ENCODE data around the gene CLDN20. TPM values are rescaled to one million over a fixed set of nuclear protein-coding genes. Genes with fewer than 3 reads are reported as not detected.

Gene CLDN20
- total and polyA plus RNA-seq, 2 donors: not detected

DNA sequence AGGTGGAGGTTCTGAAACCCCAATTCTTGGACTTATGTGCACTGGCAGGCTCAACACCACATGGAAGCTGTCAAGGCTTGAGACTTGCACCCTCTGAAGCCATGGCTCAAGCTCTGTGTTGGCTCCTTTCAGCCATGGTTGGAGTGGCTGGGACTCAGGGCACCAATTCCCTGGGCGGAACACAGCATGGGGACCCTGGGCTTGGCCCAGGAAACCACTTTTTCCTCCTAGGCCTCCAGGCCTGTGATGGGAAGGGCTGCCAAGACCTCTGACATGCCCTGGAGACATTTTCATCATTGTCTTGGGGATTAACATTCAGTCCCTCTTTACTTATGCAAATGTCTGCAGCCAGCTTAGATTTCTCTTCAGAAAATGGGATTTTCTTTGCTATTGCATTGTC lies 26.2 kb upstream of the CLDN20 start:
- 58% methylated on average over 1 of the region's 1 CpG for WGBS
- no peak for DNase-seq (ENCODE audit: low read depth in 6 of 9, low spot score in 9 of 9)
- Histone ChIP-seq H3K4me3 (ENCODE audit: low read length in 2 of 2) (no peak overlapping the region), H3K9me3 (ENCODE audit: control insufficient read depth in 2 of 2, insufficient read depth in 1 of 2, low read length in 1 of 2) (peaks cover 0 to 11% of the 10 kb centered on the region in 2 donors), H3K27ac (ENCODE audit: low read depth in 1 of 2, low read length in 1 of 2) (no peak overlapping the region), H3K27me3 (ENCODE audit: control insufficient read depth in 2 of 2, insufficient read depth in 1 of 2, low read length in 1 of 2) (no peaks in the 10 kb centered on the region), H3K36me3 (ENCODE audit: control insufficient read depth in 2 of 2, insufficient read depth in 2 of 2, low read length in 1 of 2) (no peaks in the 10 kb centered on the region), H3K4me1 (ENCODE audit: control insufficient read depth in 2 of 2, insufficient read depth in 2 of 2, low read length in 2 of 2) (peaks cover 0 to 11% of the 10 kb centered on the region in 2 donors)

DNA sequence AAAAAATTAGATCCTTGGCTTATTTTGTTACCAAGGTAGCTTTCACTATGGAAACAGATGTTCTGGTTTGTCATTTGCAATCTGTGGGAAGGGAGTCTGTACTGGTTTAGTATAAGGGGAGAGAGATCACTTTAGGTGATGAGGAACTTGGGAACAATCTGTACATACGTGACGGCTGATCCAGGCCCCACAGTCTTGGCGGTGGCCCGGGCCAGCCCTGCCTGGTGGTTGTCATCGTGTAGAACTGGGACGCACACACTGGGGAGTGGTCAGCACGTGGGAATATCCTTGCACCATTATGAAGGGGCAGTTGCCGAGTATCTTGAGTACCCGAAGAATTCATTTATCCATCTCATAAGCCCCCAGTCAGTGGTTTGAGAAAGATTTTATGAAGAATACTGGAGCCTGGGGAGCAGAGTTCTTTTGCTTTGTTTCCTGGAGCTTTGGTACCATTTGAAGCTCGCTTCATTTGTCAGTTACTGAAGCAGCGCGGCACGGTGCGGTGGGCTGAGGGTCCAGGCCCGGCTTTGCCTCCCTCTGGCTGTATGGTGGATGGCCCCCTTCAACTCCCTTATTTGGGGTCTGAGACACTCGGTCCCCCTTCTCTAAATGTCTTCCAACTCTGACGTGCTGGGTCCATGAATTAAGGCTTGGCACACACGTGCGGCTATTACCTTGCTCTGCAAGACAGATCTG lies 22.8 kb upstream of the CLDN20 start:
- no peak for DNase-seq (ENCODE audit: low read depth in 6 of 9, low spot score in 9 of 9)
- H3K9me3 ChIP-seq (ENCODE audit: control insufficient read depth in 2 of 2, insufficient read depth in 1 of 2, low read length in 1 of 2): peaks cover 0 to 11% of the 10 kb centered on the region in 2 donors
- H3K27me3 ChIP-seq (ENCODE audit: control insufficient read depth in 2 of 2, insufficient read depth in 1 of 2, low read length in 1 of 2): no peaks in the 10 kb centered on the region
- WGBS: 95% methylated on average over 19 of the region's 19 CpGs
- no peaks in the 10 kb centered on the region for H3K36me3 ChIP-seq (ENCODE audit: control insufficient read depth in 2 of 2, insufficient read depth in 2 of 2, low read length in 1 of 2)
- H3K4me3 ChIP-seq (ENCODE audit: low read length in 2 of 2): no peak overlapping the region
- no peak overlapping the region for H3K27ac ChIP-seq (ENCODE audit: low read depth in 1 of 2, low read length in 1 of 2)
- H3K4me1 ChIP-seq (ENCODE audit: control insufficient read depth in 2 of 2, insufficient read depth in 2 of 2, low read length in 2 of 2): no peaks in the 10 kb centered on the region

DNA sequence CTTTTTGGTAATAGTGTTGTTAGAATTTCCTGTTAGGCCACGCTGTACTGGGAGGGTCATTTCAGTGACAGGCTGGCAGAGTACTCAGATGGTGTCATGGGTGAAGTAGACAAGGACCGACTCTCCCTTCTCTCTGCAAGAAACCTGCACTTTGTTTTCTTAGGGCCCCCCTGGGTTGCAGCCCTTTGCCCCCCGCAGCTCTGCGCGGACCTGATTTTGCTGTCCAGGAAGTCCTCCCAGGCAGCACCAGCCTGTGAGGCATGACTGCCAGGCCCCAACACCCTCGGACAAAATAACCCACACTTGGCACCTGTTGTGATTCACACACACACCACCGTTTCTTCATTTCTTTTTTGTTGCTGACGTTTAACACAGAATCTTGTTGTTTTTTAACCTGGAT lies 21.8 kb upstream of the CLDN20 start:
- Histone ChIP-seq H3K9me3 (ENCODE audit: control insufficient read depth in 2 of 2, insufficient read depth in 1 of 2, low read length in 1 of 2) (peaks cover 0 to 10% of the 10 kb centered on the region in 2 donors), H3K27ac (ENCODE audit: low read depth in 1 of 2, low read length in 1 of 2) (no peak overlapping the region), H3K27me3 (ENCODE audit: control insufficient read depth in 2 of 2, insufficient read depth in 1 of 2, low read length in 1 of 2) (no peaks in the 10 kb centered on the region), H3K36me3 (ENCODE audit: control insufficient read depth in 2 of 2, insufficient read depth in 2 of 2, low read length in 1 of 2) (peaks cover 0 to 4% of the 10 kb centered on the region in 2 donors), H3K4me3 (ENCODE audit: low read length in 2 of 2) (no peak overlapping the region), H3K4me1 (ENCODE audit: control insufficient read depth in 2 of 2, insufficient read depth in 2 of 2, low read length in 2 of 2) (no peaks in the 10 kb centered on the region)
- no peak for DNase-seq (ENCODE audit: low read depth in 6 of 9, low spot score in 9 of 9)
- 88% methylated on average over 8 of the region's 8 CpGs for WGBS

DNA sequence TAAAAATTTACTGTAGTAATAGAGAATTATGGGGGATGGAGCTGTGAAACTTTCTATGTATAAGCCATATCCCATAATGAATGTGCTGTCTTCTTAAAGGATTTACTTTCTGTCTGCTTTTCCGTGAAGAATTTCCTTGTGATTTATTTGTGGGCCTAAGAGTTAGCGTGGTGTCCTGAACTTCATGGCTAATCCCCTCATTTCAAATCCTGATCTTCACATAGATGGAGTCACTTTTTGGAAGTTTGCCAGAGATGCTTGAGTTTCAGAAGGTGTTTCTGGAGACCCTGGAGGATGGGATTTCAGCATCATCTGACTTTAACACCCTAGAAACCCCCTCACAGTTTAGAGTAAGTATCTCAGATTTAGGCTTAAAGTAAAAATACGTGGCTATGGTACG lies 19.4 kb upstream of the CLDN20 start:
- 98% methylated on average over 4 of the region's 4 CpGs for WGBS
- H3K4me3 ChIP-seq (ENCODE audit: low read length in 2 of 2): no peak overlapping the region
- no peak for DNase-seq (ENCODE audit: low read depth in 6 of 9, low spot score in 9 of 9)
- H3K4me1 ChIP-seq (ENCODE audit: control insufficient read depth in 2 of 2, insufficient read depth in 2 of 2, low read length in 2 of 2): no peaks in the 10 kb centered on the region
- H3K9me3 ChIP-seq (ENCODE audit: control insufficient read depth in 2 of 2, insufficient read depth in 1 of 2, low read length in 1 of 2): no peaks in the 10 kb centered on the region
- no peaks in the 10 kb centered on the region for H3K27me3 ChIP-seq (ENCODE audit: control insufficient read depth in 2 of 2, insufficient read depth in 1 of 2, low read length in 1 of 2)
- H3K27ac ChIP-seq (ENCODE audit: low read depth in 1 of 2, low read length in 1 of 2): no peak overlapping the region
- peaks cover 0 to 6% of the 10 kb centered on the region in 2 donors for H3K36me3 ChIP-seq (ENCODE audit: control insufficient read depth in 2 of 2, insufficient read depth in 2 of 2, low read length in 1 of 2)

DNA sequence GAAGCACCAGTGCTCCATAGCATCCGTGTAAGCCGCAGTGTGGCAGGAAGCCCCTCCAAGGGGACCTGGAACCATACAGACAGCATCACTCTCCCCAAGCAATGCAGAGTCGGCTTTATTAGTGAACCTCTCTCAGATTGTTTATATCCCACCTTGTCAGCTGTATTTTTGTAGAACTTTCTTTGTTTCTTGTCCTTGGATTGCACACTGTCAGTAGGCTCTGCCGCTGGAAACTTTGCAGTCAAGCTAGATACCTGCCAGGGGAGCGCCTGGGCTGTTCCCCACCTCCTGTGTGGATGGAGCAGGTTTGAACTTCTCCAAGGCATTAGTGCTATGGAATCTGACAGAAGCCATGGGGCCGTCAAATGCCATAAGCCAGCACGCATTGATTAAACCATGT lies 18.6 kb upstream of the CLDN20 start:
- Histone ChIP-seq H3K27me3 (ENCODE audit: control insufficient read depth in 2 of 2, insufficient read depth in 1 of 2, low read length in 1 of 2) (no peaks in the 10 kb centered on the region), H3K4me3 (ENCODE audit: low read length in 2 of 2) (no peak overlapping the region), H3K9me3 (ENCODE audit: control insufficient read depth in 2 of 2, insufficient read depth in 1 of 2, low read length in 1 of 2) (no peaks in the 10 kb centered on the region), H3K27ac (ENCODE audit: low read depth in 1 of 2, low read length in 1 of 2) (no peak overlapping the region), H3K4me1 (ENCODE audit: control insufficient read depth in 2 of 2, insufficient read depth in 2 of 2, low read length in 2 of 2) (no peaks in the 10 kb centered on the region), H3K36me3 (ENCODE audit: control insufficient read depth in 2 of 2, insufficient read depth in 2 of 2, low read length in 1 of 2) (peaks cover 4 to 6% of the 10 kb centered on the region in 2 donors)
- WGBS: 97% methylated on average over 7 of the region's 7 CpGs
- DNase-seq (ENCODE audit: low read depth in 6 of 9, low spot score in 9 of 9): no peak

DNA sequence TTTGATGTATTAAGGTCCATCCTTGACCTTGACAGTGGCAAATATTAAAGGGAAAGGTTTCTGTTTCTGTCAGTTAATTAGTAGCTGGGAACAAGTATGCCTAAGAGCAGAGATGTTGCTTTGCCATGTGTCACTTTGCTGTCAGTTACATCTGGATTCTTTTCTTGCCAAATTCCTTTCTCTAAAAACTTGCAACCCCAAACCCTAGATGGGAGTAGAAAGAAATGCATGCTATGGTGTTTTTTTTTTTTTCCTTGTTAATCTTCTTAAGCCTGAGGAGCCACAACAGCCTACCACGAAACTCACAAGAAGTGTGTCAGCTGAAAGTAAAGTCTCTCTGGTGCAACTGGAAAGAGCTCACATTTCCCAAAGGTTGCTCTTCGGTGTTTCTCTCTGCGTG lies 18.0 kb upstream of the CLDN20 start:
- Histone ChIP-seq H3K4me3 (ENCODE audit: low read length in 2 of 2) (no peak overlapping the region), H3K27ac (ENCODE audit: low read depth in 1 of 2, low read length in 1 of 2) (no peak overlapping the region), H3K9me3 (ENCODE audit: control insufficient read depth in 2 of 2, insufficient read depth in 1 of 2, low read length in 1 of 2) (no peaks in the 10 kb centered on the region), H3K4me1 (ENCODE audit: control insufficient read depth in 2 of 2, insufficient read depth in 2 of 2, low read length in 2 of 2) (no peaks in the 10 kb centered on the region), H3K36me3 (ENCODE audit: control insufficient read depth in 2 of 2, insufficient read depth in 2 of 2, low read length in 1 of 2) (peaks cover 10 to 12% of the 10 kb centered on the region in 2 donors), H3K27me3 (ENCODE audit: control insufficient read depth in 2 of 2, insufficient read depth in 1 of 2, low read length in 1 of 2) (no peaks in the 10 kb centered on the region)
- WGBS: 84% methylated on average over 3 of the region's 3 CpGs
- no peak for DNase-seq (ENCODE audit: low read depth in 6 of 9, low spot score in 9 of 9)

DNA sequence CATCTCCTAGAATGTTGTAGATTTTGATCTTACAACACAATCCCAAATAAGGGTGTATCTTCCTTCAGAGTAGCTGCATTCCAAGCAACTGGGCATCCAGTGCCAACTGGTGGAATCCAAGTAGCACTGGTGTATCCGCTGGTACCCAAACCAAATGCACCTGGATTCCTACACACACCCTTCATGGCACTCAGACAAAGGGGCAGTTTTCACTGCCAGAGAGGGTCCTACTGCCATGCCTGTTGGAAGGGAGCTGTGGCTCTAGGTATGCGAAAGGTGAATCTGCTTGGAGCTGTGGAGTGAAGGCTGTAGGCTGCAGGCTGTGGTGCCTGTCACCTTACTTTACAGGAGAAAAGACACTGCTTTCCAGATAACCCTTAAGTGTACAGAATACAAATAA lies 17.0 kb upstream of the CLDN20 start:
- Histone ChIP-seq H3K27me3 (ENCODE audit: control insufficient read depth in 2 of 2, insufficient read depth in 1 of 2, low read length in 1 of 2) (no peaks in the 10 kb centered on the region), H3K36me3 (ENCODE audit: control insufficient read depth in 2 of 2, insufficient read depth in 2 of 2, low read length in 1 of 2) (peaks cover 13 to 14% of the 10 kb centered on the region in 2 donors), H3K4me3 (ENCODE audit: low read length in 2 of 2) (no peak overlapping the region), H3K27ac (ENCODE audit: low read depth in 1 of 2, low read length in 1 of 2) (no peak overlapping the region), H3K4me1 (ENCODE audit: control insufficient read depth in 2 of 2, insufficient read depth in 2 of 2, low read length in 2 of 2) (no peaks in the 10 kb centered on the region), H3K9me3 (ENCODE audit: control insufficient read depth in 2 of 2, insufficient read depth in 1 of 2, low read length in 1 of 2) (no peaks in the 10 kb centered on the region)
- whole genome bisulfite sequencing: 98% methylated on average over 2 of the region's 2 CpGs
- no peak for DNase-seq (ENCODE audit: low read depth in 6 of 9, low spot score in 9 of 9)

DNA sequence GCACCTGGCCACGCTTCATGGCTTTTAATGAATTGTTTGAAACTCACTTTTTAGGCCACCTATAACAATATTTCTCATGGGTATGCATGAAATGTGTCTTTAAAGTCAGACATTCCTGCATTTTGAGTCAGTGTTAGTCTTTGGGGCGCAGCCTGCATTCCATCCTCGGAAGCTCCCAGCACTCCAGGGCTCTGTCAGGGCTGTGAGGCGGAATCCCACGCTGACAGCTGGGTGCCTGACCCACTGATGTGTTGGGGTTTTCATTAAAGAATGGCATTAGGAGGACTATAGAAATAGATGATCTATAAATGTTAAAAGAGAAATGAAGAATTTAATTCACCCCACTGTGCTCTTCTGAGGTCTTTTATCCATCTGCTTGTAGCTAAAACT lies 16.2 kb upstream of the CLDN20 start:
- peaks cover 14 to 20% of the 10 kb centered on the region in 2 donors for H3K36me3 ChIP-seq (ENCODE audit: control insufficient read depth in 2 of 2, insufficient read depth in 2 of 2, low read length in 1 of 2)
- DNase-seq (ENCODE audit: low read depth in 6 of 9, low spot score in 9 of 9): no peak
- no peaks in the 10 kb centered on the region for H3K9me3 ChIP-seq (ENCODE audit: control insufficient read depth in 2 of 2, insufficient read depth in 1 of 2, low read length in 1 of 2)
- no peaks in the 10 kb centered on the region for H3K27me3 ChIP-seq (ENCODE audit: control insufficient read depth in 2 of 2, insufficient read depth in 1 of 2, low read length in 1 of 2)
- no peaks in the 10 kb centered on the region for H3K4me1 ChIP-seq (ENCODE audit: control insufficient read depth in 2 of 2, insufficient read depth in 2 of 2, low read length in 2 of 2)
- 97% methylated on average over 5 of the region's 5 CpGs for WGBS
- H3K27ac ChIP-seq (ENCODE audit: low read depth in 1 of 2, low read length in 1 of 2): no peak overlapping the region
- H3K4me3 ChIP-seq (ENCODE audit: low read length in 2 of 2): no peak overlapping the region

DNA sequence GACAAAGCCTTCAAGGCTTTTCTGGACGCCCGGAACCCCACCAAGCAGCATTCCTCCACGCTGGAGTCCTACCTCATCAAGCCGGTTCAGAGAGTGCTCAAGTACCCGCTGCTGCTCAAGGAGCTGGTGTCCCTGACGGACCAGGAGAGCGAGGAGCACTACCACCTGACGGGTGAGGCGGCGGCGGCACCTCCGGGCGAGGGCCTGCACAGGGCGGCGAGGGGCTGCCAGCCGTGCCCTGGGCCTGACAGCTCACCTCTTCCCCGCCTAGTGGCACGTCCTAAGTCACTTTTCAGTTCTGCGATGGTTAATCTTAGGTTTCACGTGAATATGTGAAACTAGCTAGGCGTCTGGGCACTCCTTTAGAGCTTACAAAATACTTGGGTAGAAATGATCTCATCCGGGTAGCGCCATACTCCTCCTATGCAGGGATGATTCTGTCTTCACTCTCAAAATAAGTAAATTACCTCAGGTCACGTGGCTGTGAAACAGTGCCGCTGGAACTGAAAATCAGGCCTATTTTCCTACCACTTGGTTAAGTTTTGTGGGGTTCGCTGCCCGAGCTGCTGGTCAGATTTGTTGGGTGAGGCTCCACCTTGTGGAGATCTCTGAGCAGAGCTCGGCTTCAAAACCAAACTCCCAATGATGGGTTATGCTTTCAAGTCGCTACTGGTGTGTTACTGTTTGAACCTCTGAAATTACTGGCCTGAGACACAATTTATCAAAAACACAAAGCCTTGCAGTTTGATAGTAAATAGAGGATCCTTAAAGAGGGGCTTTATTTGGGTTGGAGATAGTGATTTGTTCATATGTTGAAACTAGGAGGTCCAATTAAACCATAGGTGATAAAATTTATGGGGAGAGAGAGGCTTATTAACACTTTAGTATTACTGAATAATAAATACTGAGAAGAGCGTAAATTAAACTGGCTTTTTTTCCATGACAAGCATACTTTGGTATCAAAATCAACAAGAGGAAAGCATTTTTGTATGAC lies 15.5 kb upstream of the CLDN20 start:
- Histone ChIP-seq H3K4me1 (ENCODE audit: control insufficient read depth in 2 of 2, insufficient read depth in 2 of 2, low read length in 2 of 2) (no peaks in the 10 kb centered on the region), H3K27me3 (ENCODE audit: control insufficient read depth in 2 of 2, insufficient read depth in 1 of 2, low read length in 1 of 2) (no peaks in the 10 kb centered on the region), H3K4me3 (ENCODE audit: low read length in 2 of 2) (no peak overlapping the region), H3K9me3 (ENCODE audit: control insufficient read depth in 2 of 2, insufficient read depth in 1 of 2, low read length in 1 of 2) (no peaks in the 10 kb centered on the region), H3K36me3 (ENCODE audit: control insufficient read depth in 2 of 2, insufficient read depth in 2 of 2, low read length in 1 of 2) (peaks cover 14 to 24% of the 10 kb centered on the region in 2 donors), H3K27ac (ENCODE audit: low read depth in 1 of 2, low read length in 1 of 2) (no peak overlapping the region)
- peak in 3 of 9 donors; percentile 16 to 30 (median 19) for DNase-seq (ENCODE audit: low read depth in 6 of 9, low spot score in 9 of 9)
- WGBS: 92% methylated on average over 30 of the region's 30 CpGs

Data from thymus (tissue), 11 donors.